ENCODE measurements around the gene MRNIP.
A peak's percentile ranks its signal among the peaks of the same experiment; 100 is the strongest.

Gene MRNIP

DNA sequence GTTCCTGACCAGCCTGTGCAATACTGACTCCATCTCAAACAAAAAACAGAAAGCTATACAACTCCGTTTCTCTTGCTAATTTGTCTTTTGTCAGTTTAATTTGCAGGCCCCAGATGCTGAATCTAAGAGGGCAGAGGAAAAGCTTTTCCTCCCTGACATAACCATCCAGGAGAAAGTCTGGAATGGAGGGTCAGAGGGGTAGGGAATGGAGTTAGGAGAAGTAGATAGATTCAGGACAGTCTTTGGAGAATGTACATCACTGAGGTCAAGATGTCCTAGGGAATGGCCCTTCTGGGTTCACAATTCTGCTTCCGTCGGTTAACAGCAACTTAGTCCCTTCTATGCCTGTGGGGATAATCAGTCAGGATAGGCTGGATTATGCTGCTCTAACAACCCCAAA, 44.5 kb downstream of the MRNIP start:
- no peak for DNase-seq (ENCODE audit: low spot score)
- TF ChIP-seq, protein P1, sequence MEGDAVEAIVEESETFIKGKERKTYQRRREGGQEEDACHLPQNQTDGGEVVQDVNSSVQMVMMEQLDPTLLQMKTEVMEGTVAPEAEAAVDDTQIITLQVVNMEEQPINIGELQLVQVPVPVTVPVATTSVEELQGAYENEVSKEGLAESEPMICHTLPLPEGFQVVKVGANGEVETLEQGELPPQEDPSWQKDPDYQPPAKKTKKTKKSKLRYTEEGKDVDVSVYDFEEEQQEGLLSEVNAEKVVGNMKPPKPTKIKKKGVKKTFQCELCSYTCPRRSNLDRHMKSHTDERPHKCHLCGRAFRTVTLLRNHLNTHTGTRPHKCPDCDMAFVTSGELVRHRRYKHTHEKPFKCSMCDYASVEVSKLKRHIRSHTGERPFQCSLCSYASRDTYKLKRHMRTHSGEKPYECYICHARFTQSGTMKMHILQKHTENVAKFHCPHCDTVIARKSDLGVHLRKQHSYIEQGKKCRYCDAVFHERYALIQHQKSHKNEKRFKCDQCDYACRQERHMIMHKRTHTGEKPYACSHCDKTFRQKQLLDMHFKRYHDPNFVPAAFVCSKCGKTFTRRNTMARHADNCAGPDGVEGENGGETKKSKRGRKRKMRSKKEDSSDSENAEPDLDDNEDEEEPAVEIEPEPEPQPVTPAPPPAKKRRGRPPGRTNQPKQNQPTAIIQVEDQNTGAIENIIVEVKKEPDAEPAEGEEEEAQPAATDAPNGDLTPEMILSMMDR (IDR thresholded peaks at IDR 0.05; ENCODE audit: extremely low read depth, insufficient read depth, missing control alignments) = no peak
- in situ Hi-C loops (cut with MboI; ENCODE audit: low pct_unique_long_range_greater_than_20kb, low sequenced_read_pairs, unreplicated experiment) = no loop called here

DNA sequence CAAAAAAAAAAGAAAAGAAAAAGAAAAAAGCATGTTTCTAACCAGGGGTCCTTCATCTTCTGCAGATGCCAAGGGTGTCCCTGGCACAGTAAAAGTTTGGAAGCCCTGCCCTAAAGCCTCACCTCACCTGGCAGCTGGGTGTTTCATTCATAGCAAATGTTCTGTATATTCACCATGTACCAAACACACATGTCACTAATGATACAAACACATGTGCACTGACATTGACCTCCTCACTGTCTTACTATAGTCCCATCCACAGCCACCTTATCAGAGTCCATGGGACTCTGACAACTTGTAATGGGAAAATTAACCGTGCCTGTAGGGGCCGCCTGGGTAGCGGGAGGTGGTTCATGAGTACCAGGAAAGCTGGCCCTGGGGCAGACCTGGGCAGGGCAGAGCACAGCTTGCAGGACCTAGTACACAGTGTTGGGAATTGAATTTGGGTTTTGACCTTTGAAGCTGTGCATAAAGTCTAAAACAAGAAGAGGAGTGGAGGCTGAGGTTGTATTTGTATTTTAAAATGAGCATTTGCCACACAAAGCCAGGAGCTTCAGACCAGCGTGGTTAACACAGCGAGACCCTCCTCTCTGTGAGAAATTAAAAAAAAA, 45.5 kb downstream of the MRNIP start:
- in situ Hi-C loops (cut with MboI; ENCODE audit: low pct_unique_long_range_greater_than_20kb, low sequenced_read_pairs, unreplicated experiment) = no loop called here
- TF ChIP-seq, protein P1 (IDR thresholded peaks at IDR 0.05; ENCODE audit: extremely low read depth, insufficient read depth, missing control alignments) = no peak
- no peak for DNase-seq (ENCODE audit: low spot score)

DNA sequence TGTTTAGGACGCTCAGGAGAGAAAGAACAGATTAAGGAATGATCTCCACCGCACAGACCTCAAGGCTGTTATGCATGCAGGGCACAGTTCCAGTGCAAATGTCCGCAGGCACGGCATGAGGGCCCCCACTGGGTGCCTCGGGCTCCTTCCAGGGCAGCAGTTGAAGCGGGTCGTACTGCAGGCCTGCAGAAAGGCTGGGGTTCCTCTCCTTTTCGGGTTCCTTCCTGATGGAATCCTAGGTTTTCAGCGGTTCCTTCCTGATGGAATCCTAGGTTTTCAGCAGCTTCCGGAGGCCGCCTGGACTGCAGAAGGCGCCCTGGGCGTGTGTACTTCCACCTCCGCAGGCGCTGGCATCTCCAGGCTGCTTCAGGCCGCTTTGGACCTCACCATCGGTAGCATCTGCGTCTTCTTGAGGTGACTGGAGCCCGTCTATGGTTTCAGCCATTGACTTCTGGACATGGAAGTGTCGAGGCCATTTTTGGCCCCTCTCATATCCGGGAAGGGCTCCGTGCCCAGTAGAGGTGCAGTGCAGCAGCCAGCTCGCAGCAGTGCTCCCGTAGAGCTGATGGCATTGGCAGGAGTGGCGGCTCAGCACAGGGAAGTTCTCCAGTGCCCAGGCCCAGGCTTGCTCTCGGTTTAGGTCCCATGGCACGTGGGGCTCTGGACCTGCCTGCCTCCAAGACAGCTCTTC, 46.3 kb downstream of the MRNIP start:
- TF ChIP-seq, protein P1 (IDR thresholded peaks at IDR 0.05; ENCODE audit: extremely low read depth, insufficient read depth, missing control alignments) = no peak
- in situ Hi-C loops (cut with MboI; ENCODE audit: low pct_unique_long_range_greater_than_20kb, low sequenced_read_pairs, unreplicated experiment) = no loop called here

DNA sequence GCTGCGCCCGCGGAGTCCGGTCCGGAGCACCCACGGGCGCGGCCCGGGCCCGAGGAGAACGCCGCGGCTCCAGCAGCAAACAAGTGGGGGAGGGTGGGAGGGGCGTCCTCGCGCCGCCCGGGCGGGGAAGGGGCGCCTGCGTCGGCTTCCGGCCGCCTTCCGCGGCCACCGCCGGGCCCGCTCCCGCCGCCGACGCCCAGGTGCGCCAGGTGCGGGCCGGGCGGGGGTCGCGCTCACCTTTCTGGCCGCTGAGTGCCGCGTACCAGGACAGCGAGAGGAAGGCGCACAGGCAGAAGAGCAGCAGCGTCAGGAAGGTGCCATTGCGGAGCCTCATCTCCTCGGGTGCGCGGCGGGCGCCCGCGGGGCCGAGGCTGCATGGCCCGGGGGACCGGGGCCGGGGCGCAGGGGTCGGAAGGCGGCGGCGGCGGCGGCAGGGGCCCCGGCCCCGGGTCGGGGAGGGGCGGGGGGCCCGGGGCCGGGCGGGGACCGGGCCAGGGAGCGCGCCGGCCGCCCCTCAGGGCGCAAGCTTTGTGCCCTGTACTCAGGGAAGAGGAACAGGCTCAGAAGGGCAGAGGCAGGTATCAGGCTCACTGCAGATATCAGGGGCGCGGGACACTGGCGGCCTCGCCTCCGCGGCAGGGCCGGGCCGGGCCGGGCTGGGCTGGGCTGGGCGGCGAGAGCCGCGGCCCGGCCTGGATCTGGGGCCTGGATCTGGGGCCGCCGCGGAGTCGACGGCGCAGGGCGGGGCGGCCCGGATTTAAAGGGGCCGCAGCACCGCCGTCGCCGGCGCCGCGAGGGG, 52.2 kb downstream of the MRNIP start, which contains the start of gene MGAT4B:
Gene MGAT4B, minus strand, starts transcription at position 617 of the 799 bp plus-strand sequence. Its CDS starts 283 bp downstream, at position 334.
- TF ChIP-seq, protein P1 (IDR thresholded peaks at IDR 0.05; ENCODE audit: extremely low read depth, insufficient read depth, missing control alignments) = no peak
- peak; percentile 96 for DNase-seq (ENCODE audit: low spot score)

More for the DNA sequence above, 46.3 kb downstream of the MRNIP start:
- no peak for DNase-seq (ENCODE audit: low spot score)

DNA sequence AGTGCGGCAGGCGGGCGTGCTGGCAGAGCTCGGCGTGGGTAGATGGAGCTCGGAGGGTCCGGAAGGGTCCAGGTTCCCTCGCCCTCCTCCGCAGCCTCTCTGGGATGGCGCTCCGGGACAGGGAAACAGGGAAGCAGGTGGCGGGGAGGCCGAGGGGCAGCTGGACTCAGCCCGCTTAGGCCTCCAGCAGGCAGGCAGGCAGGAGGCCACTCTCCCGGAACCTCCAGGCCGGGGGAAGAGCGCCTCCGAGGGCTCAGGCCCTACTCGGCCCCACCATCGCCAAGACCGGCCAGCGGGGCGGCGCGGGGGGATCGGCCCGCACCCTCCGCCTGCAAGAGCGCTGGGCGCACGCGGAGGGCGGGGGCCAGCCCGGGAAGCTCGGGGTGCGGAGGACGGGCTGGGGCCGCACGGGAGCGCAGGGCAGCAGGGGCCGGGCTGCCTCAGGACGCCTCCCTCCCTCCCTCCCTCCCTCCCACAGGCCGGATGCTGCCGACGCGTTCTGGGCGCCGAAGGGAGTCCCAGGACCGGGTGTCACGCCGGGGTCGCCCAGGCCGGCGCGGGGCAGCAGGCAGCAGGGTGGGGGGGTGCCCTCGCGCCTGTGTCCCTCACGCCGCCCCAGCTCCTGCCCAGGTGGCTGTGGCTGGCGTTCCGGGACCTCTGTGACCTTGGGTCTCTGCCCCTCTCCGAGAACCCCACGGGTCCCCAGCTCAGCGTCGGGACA, 52.9 kb downstream of the MRNIP start:
- in situ Hi-C loops (cut with MboI; ENCODE audit: low pct_unique_long_range_greater_than_20kb, low sequenced_read_pairs, unreplicated experiment) = no loop called here
- TF ChIP-seq, protein P1 (IDR thresholded peaks at IDR 0.05; ENCODE audit: extremely low read depth, insufficient read depth, missing control alignments) = no peak
- DNase-seq (ENCODE audit: low spot score) = peak; percentile 88

More for the DNA sequence above, 52.2 kb downstream of the MRNIP start, which contains the start of gene MGAT4B:
- in situ Hi-C loops (cut with MboI; ENCODE audit: low pct_unique_long_range_greater_than_20kb, low sequenced_read_pairs, unreplicated experiment) = no loop called here

DNA sequence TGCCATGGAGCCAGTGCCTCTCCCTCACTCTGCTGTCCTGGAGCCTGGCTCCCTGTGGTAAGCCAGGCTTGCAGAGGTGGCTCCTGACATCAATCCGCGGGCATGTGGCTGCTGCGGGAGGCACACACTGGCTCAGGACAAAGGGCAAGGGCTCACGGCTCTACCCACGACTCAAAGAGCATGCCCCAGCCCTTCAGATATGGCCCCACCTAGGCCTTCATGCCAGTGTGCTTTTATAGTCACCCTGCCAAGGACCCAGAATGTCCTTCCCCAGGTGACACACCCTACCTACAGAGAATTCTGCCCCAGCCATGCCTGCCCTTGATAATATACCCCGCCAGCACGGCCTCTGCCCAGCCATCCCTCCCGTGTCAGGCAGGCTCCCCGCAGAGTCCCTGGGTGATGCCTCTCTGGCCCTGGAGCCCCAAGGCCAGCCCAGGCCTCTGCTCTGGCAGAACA, 53.5 kb downstream of the MRNIP start:
- DNase-seq (ENCODE audit: low spot score) = no peak
- TF ChIP-seq, protein P1 (IDR thresholded peaks at IDR 0.05; ENCODE audit: extremely low read depth, insufficient read depth, missing control alignments) = no peak
- in situ Hi-C loops (cut with MboI; ENCODE audit: low pct_unique_long_range_greater_than_20kb, low sequenced_read_pairs, unreplicated experiment) = no loop called here

All from GM13977 (cell line).